Measurements from ENCODE around the gene PRRX2. TPM values are rescaled to one million over a fixed set of nuclear protein-coding genes. Genes with fewer than 3 reads are reported as not detected.

PRRX2 gene
- total RNA-seq (2012; rRNA removed), result 12.7 and 13.1 TPM in 2 replicates
- 35.5 and 45.9 TPM in 2 replicates for polyA plus RNA-seq (2012; rRNA removed)
- polyA plus RNA-seq (2012; cell fraction: cytosol; rRNA removed), result 19.5 and 46.6 TPM in 2 replicates
- 10.2 and 29.0 TPM in 2 replicates for polyA plus RNA-seq (2012; cell fraction: nucleus; rRNA removed; ENCODE audit: low replicate concordance)
- Bru-seq, nascent RNA, result percentile 85 among the genes with signal in this experiment
- BruChase-seq, experiment 1, labeled RNA remaining after a 6-hour chase, result percentile 92 among the genes with signal in this experiment
- percentile 93 among the genes with signal in this experiment for BruChase-seq, experiment 2, labeled RNA remaining after a 2-hour chase
- long read RNA-seq, transcript PRRX2-201 (4 exons, 1,311 nt), result major isoform, 59 of 73 reads
- long read RNA-seq, partial matches to known transcripts, result 8 of 73 reads
- long read RNA-seq, other reads (novel, unspliced or antisense), result 6 of 73 reads

- Histone ChIP-seq H3K14ac (replicated peaks; ENCODE audit: low read depth, low read length) (0 out of 2 replicates have a peak within 1 kb of the TSS, but pooled peaks have one; percentile 25), H2AK9ac (replicated peaks; ENCODE audit: low read depth, low read length, poor library complexity) (peak within 1 kb of the TSS; percentile 44), H3K4ac (ENCODE audit: low read depth, low read length) (peak within 1 kb of the TSS; percentile 93), H2AK5ac (ENCODE audit: low read depth, low read length) (peak within 1 kb of the TSS; percentile 92), H3K9ac (ENCODE audit: low read depth, low read length) (peak within 1 kb of the TSS; percentile 97), H2BK20ac (ENCODE audit: low read depth, low read length) (peak within 1 kb of the TSS; percentile 33; the same call in 1 of the 2 replicates), H2BK5ac (ENCODE audit: low read depth, low read length, poor library complexity, severe bottlenecking) (peak within 1 kb of the TSS; percentile 22), H3K18ac (ENCODE audit: low read depth, low read length) (peak within 1 kb of the TSS; percentile 86; the same call in 1 of the 2 replicates), H2BK15ac (ENCODE audit: low read depth, low read length) (peak within 1 kb of the TSS; percentile 74; the same call in 1 of the 3 replicates), H3K27ac (ENCODE audit: insufficient read depth, low read length) (peak within 1 kb of the TSS; percentile 75), H4K8ac (ENCODE audit: low read depth in 2 of 2, low read length in 2 of 2) (peak within 1 kb of the TSS; percentile 47 to 81; a peak in 2 of 4 replicates), H3K79me1 (ENCODE audit: low read depth in 1 of 2, low read length in 2 of 2) (peaks cover 10 to 33% of the 10 kb centered on the region in 2 experiments; a peak in 3 of 4 replicates), H4K20me1 (ENCODE audit: insufficient read depth, low read length) (peaks cover 10% of the 10 kb centered on the region; the same call in 1 of the 2 replicates), H3K23ac (ENCODE audit: low read depth, low read length) (peak within 1 kb of the TSS; percentile 82), H3K4me2 (ENCODE audit: low read depth, low read length) (peak within 1 kb of the TSS; percentile 94), H4K5ac (ENCODE audit: low read depth, low read length) (peak within 1 kb of the TSS; percentile 69), H3K9me1 (ENCODE audit: insufficient read depth, low read length) (peaks cover 8% of the 10 kb centered on the region), H2BK120ac (ENCODE audit: low read depth, low read length) (peak within 1 kb of the TSS; percentile 72; the same call in 1 of the 2 replicates), H3K4me3 (ENCODE audit: insufficient read depth, low read depth, low read length) (peak within 1 kb of the TSS; percentile 92), H3K9me3 (ENCODE audit: control insufficient read depth, insufficient read depth, low read length) (peaks cover 2% of the 10 kb centered on the region; the same call in 1 of the 2 replicates), H3K56ac (ENCODE audit: extremely low read depth, insufficient read depth, low read length) (peak within 1 kb of the TSS; percentile 67; the same call in 1 of the 2 replicates), H2AFZ (replicated peaks; ENCODE audit: low read length, poor library complexity) (peak within 1 kb of the TSS; percentile 94), H3K27me3 (ENCODE audit: control insufficient read depth, insufficient read depth, low read length) (no peaks in the 10 kb centered on the region), H4K91ac (ENCODE audit: insufficient read depth, low read depth, low read length) (peak within 1 kb of the TSS; percentile 93), H3K4me1 (ENCODE audit: control insufficient read depth, insufficient read depth, low read length) (peaks cover 22% of the 10 kb centered on the region), H3K36me3 (ENCODE audit: control insufficient read depth, insufficient read depth, low read length) (peaks cover 3% of the 10 kb centered on the region)
- no TSS peak for BruUV-seq (replicated peaks)
- CTCF ChIA-PET, result no interaction called here
- TF ChIP-seq MXI1 (IDR thresholded peaks at IDR 0.05; ENCODE audit: borderline replicate concordance, low read depth, low read length) (peak; percentile 78; the same call in 1 of the 2 replicates), MAZ (IDR thresholded peaks at IDR 0.05; ENCODE audit: borderline replicate concordance, low read depth, low read length) (peak; percentile 79; the same call in 1 of the 2 replicates), POLR2A (IDR thresholded peaks at IDR 0.05; ENCODE audit: low read depth, low read length) (peak; percentile 52; the same call in 1 of the 2 replicates), CEBPB (IDR thresholded peaks at IDR 0.05; ENCODE audit: low read depth, low read length) (no peak)
- DNase-seq (peak; percentile 43), ATAC-seq (ENCODE audit: low read depth) (peak; percentile 77)
- dilution Hi-C loops (cut with HindIII; ENCODE audit: low sequenced_read_pairs, unreplicated experiment) (no loop called here), intact Hi-C loops (cut with micrococcal nuclease) (loop anchor here (5.0 kb wide), 1 partner anchor 47 kb away; no protein-coding TSS in a partner anchor), in situ Hi-C loops (cut with MboI; ENCODE audit: low sequenced_read_pairs) (no loop called here)
- 0% methylated on average over 17 of the region's 37 CpGs; no CpG with 5 or more reads in 1 of the 2 experiments for WGBS, 2 experiments (ENCODE audit: extremely low coverage in 2 of 2, insufficient read length in 1 of 2)
- POLR2A ChIA-PET (ENCODE audit: unreplicated experiment), result no interaction called here
Measured at GRCh38 chr9:129665389-129665775, at the start of gene PRRX2. Gene PRRX2 (plus strand): TSS chr9:129665647. CDS start chr9:129665868, 221 bp downstream.

Data from IMR-90 (cell line).